Right renal cortex interstitium (tissue), 3 donors: ENCODE data around the gene PRAMEF33. TPM values are rescaled to one million over a fixed set of nuclear protein-coding genes. Genes with fewer than 3 reads are reported as not detected.
"Not testable (repeated sequence)": the region's sequence is repeated elsewhere in the genome, so short reads cannot be mapped to it uniquely, and the experiment has no call there.

Source experiments
- DNase-seq, 3 donors: peaks; one replicate each; pipeline ENCODE4 v3.0.0-alpha.2; 2013; ENCODE audit warnings: low read depth in 3 of 3, low spot score in 2 of 3
- polyA plus RNA-seq, 3 donors: library from polyadenylated mRNA; unstranded; fragments of 120-200 nt; gene quantifications; one replicate each; pipeline ENCODE4 v1.2.1, GENCODE V29; 2013; ENCODE audit not compliant: insufficient read length in 3 of 3

PRAMEF33 gene, protein sequence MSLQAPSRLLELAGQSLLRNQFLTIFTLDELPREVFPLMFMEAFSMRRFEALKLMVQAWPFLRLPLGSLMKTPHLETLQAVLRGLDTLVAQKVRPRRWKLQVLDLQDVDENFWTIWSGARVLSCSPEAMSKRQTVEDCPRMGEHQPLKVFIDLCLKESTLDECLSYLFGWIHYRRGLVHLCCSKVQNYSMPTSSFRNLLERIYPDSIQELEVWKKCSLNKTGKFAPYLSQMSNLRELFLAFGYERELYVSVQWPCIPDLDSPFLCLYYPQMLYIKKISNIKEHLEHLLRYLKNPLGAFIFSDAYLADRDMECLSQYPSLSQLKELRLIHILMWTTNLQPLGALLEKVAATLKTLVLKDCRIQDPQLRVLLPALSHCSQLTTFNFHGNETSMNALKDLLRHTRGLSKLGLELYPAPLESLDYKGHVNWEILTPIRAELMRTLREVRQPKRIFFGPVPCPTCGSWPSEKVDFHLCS
- polyA plus RNA-seq, result not detected

GRCh38 chr1:13303239-13303638 lies at the start of gene PRAMEF33:
TSS of gene PRAMEF33 (plus strand) at chr1:13303539. CDS start at chr1:13305955, 2,416 bp downstream.
- not testable (repeated sequence) for DNase-seq

- DNase-seq, result not testable (repeated sequence)
Measured at GRCh38 chr1:13253898-13254297, 49.4 kb upstream of the PRAMEF33 start, which contains the start of gene PRAMEF5. TSS of gene PRAMEF5 (plus strand) at chr1:13254198. CDS start at chr1:13259269, 5,071 bp downstream.

DNA sequence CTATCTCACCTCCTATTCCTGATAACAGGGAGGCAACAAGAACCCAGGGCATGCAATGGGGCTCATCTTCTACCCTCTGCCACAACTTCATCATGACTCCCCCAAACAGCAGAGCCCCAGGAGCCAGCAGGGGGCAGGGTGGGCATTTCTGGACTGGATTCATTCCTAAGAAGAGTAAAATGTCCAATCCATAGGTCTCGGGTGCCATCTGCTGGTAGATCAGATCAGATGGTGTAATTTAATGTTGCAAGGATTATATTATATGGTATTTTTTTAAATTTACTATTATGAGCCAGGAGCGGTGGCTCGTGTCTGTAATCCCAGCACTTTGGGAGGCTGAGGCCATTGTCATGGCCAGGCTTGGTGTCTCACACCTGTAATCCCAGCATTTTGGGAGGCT lies 38.2 kb upstream of the PRAMEF33 start:
- DNase-seq, result not testable (repeated sequence)

GRCh38 chr1:13277016-13277415 lies 26.3 kb upstream of the PRAMEF33 start:
- not testable (repeated sequence) for DNase-seq

- not testable (repeated sequence) for DNase-seq
Measured at GRCh38 chr1:13279617-13280016, 23.7 kb upstream of the PRAMEF33 start.

DNA sequence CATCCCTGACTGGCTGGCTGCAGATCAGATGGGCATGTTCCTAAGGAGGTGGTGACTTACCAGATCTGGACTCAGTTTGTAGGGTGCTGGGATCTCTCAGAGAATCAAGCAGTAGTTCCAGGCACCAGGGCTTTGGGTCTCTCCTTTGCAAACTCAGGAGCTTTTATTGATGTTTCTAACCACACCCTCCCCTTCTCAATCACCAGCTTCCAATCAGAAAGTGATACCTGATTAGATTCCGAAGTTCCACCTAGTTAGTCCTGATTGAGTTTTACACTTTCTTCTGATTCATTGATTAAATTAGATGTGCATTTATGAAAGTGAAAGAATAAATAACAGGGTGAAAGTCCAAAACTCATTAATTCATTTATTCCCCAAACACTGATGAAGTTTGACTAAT lies 18.3 kb upstream of the PRAMEF33 start, which contains the start of gene PRAMEF8:
Gene PRAMEF8, minus strand, starts transcription at position 101 of the 400 bp plus-strand sequence. CDS start 1,046 bp downstream, outside the sequence.
- not testable (repeated sequence) for DNase-seq

DNA sequence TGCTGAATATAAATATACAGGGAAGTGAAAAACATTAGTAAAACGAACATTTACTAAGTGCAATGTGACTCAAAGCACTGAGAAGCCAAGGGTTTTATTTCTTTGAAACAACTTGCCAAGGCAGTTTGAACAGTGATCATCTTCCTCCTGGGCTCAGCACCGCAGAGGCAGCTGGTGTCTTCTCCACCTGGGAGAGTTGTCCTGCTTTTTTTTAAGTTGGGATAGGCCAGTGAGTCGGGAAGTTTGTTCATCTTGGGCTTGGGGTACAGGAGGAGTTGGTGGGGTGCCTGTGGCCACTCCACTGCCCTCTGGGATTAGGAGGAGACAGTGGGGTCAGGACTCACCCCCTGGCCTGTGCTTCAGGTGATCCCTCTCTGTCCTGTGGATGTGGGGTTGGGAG lies 14.3 kb upstream of the PRAMEF33 start:
- not testable (repeated sequence) for DNase-seq

GRCh38 chr1:13297216-13297931 lies 6.0 kb upstream of the PRAMEF33 start:
- not testable (repeated sequence) for DNase-seq

DNA sequence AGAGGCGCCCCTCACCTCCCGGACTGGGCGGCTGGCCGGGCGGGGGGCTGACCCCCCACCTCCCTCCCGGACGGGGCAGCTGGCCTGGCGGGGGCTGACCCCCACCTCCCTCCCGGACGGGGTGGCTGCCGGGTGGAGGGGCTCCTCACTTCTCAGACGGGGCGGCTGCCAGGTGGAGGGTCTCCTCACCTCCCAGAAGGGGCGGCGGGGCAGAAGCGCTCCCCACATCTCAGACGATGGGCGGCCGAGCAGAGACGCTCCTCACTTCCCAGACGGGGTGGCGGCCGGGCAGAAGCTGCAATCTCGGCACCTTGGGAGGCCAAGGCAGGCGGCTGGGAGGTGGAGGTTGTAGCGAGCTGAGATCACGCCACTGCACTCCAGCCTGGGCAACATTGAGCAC lies 4.6 kb upstream of the PRAMEF33 start:
- not testable (repeated sequence) for DNase-seq

DNA sequence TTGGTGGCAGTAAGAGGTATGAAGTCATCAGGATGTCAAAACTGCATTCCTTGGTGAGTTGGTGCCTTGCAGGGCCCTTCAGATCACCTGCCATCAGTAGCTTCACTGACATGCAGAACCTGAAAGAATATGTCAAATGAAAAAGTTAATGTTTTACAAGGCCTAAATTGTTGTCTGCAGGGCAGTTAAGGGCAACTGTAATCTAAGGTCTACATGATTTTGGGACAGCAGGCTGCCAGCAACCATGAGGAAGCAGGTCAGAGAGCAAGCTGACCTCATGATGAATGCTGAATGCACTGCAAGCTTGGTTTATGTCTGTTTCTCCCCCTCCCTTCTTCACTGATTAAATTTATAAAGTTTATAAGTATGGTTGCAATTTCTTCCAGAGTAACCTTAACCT lies 1.1 kb upstream of the PRAMEF33 start:
- not testable (repeated sequence) for DNase-seq

DNA sequence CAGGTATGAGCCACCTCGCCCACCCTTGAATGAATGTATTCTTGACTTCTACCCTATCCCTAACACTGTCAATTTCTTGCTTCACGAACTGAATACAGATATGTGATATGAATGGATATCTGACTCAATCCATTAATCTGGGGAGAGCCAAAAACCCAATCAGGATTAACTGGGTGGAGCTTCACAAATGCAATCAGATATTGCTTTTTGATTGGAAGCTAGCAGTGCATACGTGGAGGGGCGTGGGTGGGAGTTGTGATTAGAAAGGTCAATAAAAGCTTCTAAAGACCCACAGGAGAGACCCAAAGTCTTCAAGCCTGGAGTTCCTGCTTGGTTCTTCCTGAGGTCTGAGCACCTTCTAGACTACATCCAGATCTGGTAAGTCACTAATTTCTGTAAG lies 11.9 kb downstream of the PRAMEF33 start, which contains the start of gene PRAMEF15:
Gene PRAMEF15, plus strand, starts transcription at position 301 of the 400 bp plus-strand sequence. CDS start 2,827 bp downstream, outside the sequence.
- not testable (repeated sequence) for DNase-seq

- not testable (repeated sequence) for DNase-seq
Measured at GRCh38 chr1:13342496-13342895, 39.2 kb downstream of the PRAMEF33 start.

DNA sequence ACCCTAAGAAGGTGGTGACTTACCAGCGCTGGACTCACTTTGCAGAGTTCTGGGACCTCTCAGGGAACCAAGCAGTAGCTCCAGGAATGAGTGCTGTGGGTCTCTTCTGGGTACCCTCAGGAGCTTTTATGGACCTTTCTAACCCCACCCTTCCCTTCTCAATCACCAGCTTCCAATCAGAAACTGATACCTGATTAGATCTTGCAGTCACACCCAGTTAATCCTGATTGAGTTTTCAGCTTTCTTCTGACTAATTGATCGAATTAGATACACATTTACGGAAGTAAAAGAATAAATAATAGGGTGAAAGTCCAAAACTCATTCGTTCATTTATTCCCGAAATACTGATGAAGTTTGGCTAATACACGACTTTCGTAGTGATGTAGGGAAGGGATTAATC lies 43.7 kb downstream of the PRAMEF33 start, which contains the start of gene PRAMEF14:
Gene PRAMEF14, minus strand, starts transcription at position 101 of the 400 bp plus-strand sequence. CDS start 1,820 bp downstream, outside the sequence.
- not testable (repeated sequence) for DNase-seq

DNA sequence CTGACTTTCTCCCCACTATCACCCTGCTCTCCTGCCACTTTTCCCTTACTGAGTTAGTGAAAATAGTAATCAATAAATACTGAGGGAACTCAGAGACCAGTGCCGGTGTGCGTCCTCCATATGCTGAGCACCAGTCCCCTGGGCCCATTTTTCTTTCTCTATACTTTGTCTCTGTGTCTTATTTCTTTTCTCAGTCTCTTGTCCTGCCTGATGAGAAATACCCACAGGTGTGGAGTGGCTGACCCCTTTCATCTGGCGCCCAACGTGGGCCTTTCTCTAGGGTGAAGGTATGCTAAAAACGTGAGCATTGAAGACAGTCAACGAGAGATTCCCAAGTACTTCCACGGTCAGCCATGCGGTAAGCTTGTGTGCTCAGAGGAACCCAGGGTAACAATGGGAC lies 50.1 kb downstream of the PRAMEF33 start:
- DNase-seq, result not testable (repeated sequence)

DNA sequence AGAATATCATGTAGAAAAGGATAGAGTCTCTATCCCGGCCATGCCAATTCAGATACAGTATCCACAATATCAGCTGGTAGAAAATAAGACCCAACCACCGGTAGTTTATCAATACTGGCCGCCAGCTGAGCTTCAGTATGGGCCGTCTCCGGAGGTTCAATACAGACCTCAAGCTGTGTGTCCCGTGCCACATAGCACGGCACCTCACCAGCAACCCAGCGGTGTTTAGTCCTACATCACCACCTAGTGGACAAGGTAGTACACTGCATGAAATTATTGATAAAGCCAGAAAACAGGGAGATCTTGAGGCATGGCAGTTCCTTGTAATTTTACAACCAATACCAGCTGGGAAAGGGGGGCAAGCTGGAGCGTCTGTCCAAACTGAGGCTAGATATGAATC lies 51.1 kb downstream of the PRAMEF33 start:
- DNase-seq, result not testable (repeated sequence)

- peak; percentile 5 to 29 (median 26) for DNase-seq
Measured at GRCh38 chr1:13356774-13357173, 53.4 kb downstream of the PRAMEF33 start.

Other genes with a start within 250 kb of the PRAMEF33 start
- not detected for gene PRAMEF27, start 247.0 kb upstream of the PRAMEF33 start, polyA plus RNA-seq
- gene HNRNPCL3, start 242.8 kb upstream of the PRAMEF33 start, polyA plus RNA-seq, result not detected
- gene PRAMEF25, start 232.8 kb upstream of the PRAMEF33 start, polyA plus RNA-seq, result not detected
- gene HNRNPCL2, start 186.7 kb upstream of the PRAMEF33 start, polyA plus RNA-seq, result under 1 TPM; 0.31 to 0.46 (median 0.39) TPM
- not detected for gene PRAMEF26, start 147.5 kb upstream of the PRAMEF33 start, polyA plus RNA-seq
- gene HNRNPCL4, start 137.9 kb upstream of the PRAMEF33 start, polyA plus RNA-seq, result under 1 TPM in 1 of 3 donors, not detected in 2; 0.21 TPM
- not detected for gene PRAMEF9, start 131.7 kb upstream of the PRAMEF33 start, polyA plus RNA-seq
- not detected for gene PRAMEF13, start 102.1 kb upstream of the PRAMEF33 start, polyA plus RNA-seq
- gene PRAMEF18, start 77.4 kb upstream of the PRAMEF33 start, polyA plus RNA-seq, result not detected
- not detected for gene PRAMEF5, start 49.3 kb upstream of the PRAMEF33 start, polyA plus RNA-seq
- not detected for gene PRAMEF8, start 18.4 kb upstream of the PRAMEF33 start, polyA plus RNA-seq
- not detected for gene PRAMEF15, start 12.0 kb downstream of the PRAMEF33 start, polyA plus RNA-seq
- gene PRAMEF14, start 43.6 kb downstream of the PRAMEF33 start, polyA plus RNA-seq, result not detected
- not detected for gene PRAMEF19, start 68.4 kb downstream of the PRAMEF33 start, polyA plus RNA-seq
- gene PRAMEF17, start 86.1 kb downstream of the PRAMEF33 start, polyA plus RNA-seq, result not detected
- gene PRAMEF20, start 106.9 kb downstream of the PRAMEF33 start, polyA plus RNA-seq, result not detected
- not detected for gene LRRC38, start 210.5 kb downstream of the PRAMEF33 start, polyA plus RNA-seq